Astrocyte of the spinal cord (primary cell): ENCODE results near the gene LINC01488.

ENCODE experiments used
- DNase-seq: peaks from one replicate; pipeline ENCODE4 v3.0.0; 2011; ENCODE audit warnings: low read depth, low spot score
- H3K4me3 ChIP-seq: 2 replicates; pipeline ENCODE4 v1.5.1; 2011; ENCODE audit warnings: low read depth, mild to moderate bottlenecking, low read length, moderate library complexity
- in situ Hi-C: cut with HindIII; loops from 2 replicates; pipeline ENCODE4 v1.10.0; 2017; ENCODE audit warnings: low sequenced_read_pairs
- TF ChIP-seq, protein P1 (sequence below): IDR thresholded peaks from 2 replicates; pipeline ENCODE4 v1.5.1; 2012; ENCODE audit warnings: low read depth, mild to moderate bottlenecking, low read length, inconsistent platforms

The LINC01488 gene

GRCh38 chr11:69498614-69499175 lies 17.2 kb downstream of the LINC01488 start:
- no peak overlapping the region for H3K4me3 ChIP-seq
- TF ChIP-seq, protein P1, sequence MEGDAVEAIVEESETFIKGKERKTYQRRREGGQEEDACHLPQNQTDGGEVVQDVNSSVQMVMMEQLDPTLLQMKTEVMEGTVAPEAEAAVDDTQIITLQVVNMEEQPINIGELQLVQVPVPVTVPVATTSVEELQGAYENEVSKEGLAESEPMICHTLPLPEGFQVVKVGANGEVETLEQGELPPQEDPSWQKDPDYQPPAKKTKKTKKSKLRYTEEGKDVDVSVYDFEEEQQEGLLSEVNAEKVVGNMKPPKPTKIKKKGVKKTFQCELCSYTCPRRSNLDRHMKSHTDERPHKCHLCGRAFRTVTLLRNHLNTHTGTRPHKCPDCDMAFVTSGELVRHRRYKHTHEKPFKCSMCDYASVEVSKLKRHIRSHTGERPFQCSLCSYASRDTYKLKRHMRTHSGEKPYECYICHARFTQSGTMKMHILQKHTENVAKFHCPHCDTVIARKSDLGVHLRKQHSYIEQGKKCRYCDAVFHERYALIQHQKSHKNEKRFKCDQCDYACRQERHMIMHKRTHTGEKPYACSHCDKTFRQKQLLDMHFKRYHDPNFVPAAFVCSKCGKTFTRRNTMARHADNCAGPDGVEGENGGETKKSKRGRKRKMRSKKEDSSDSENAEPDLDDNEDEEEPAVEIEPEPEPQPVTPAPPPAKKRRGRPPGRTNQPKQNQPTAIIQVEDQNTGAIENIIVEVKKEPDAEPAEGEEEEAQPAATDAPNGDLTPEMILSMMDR: no peak
- in situ Hi-C loops: no loop called here

GRCh38 chr11:69499186-69499917 lies 17.9 kb downstream of the LINC01488 start:
- no peak for DNase-seq
- TF ChIP-seq, protein P1: no peak
- in situ Hi-C loops: no loop called here
- H3K4me3 ChIP-seq: no peak overlapping the region

More at GRCh38 chr11:69498614-69499175, 17.2 kb downstream of the LINC01488 start:
- DNase-seq: no peak

- H3K4me3 ChIP-seq: no peak overlapping the region
- TF ChIP-seq, protein P1: no peak
- in situ Hi-C loops: no loop called here
- DNase-seq: no peak
These were observed 18.4 kb downstream of the LINC01488 start for GRCh38 chr11:69499918-69500284.

DNA sequence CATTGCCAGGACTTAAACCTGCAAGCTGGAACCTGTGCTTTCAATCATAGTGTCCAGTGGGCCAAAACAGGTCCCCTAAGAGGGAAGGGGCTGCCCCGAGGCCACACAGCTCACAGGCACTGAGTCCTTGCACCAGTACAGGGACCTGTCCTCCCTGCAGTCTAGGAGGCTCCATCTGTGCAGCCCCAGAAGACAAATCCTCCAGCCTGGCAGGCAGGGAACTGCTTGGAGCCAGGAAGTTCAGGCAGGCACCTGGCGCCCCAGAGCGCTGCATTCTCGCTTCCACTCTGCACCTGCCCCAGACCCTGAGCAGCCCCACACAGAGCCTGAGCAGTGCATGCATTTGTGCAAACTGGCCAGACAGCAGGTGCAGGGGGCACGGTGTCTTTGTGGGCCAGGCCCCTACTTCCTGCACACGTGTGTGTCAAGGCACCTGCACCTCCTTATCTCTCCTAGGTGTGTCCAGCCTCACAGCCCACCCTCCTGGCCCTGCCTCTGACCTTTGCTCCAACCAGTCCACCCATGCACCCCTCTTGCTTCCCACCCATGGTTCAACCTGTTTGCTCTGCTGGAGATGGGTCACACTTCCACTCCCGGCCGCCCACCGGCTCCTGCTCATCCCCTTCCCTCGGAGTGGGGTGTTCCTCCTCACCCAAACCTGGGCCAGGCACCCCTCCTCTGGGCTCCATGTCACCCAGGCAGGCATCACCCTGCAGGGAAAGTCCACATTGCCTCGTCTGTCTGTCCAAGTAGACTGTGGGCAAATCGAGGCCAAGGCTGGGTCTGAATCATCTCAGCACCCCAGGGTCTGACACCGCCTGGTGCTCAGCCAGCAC lies 19.0 kb downstream of the LINC01488 start:
- no peak for DNase-seq
- H3K4me3 ChIP-seq: no peak overlapping the region
- in situ Hi-C loops: no loop called here
- TF ChIP-seq, protein P1: no peak

GRCh38 chr11:69501121-69501489 lies 19.6 kb downstream of the LINC01488 start:
- DNase-seq: no peak
- TF ChIP-seq, protein P1: no peak
- no peak overlapping the region for H3K4me3 ChIP-seq
- in situ Hi-C loops: no loop called here

GRCh38 chr11:69501891-69502860 lies 20.7 kb downstream of the LINC01488 start:
- TF ChIP-seq, protein P1: no peak
- DNase-seq: no peak
- in situ Hi-C loops: no loop called here

More at GRCh38 chr11:69501891-69502860, 20.7 kb downstream of the LINC01488 start:
- H3K4me3 ChIP-seq: no peak overlapping the region
